Calu3 (cell line): ENCODE data around the gene ITPR2. TPM values are rescaled to one million over a fixed set of nuclear protein-coding genes. Genes with fewer than 3 reads are reported as not detected.

Experiments used
- BruUV-seq: library from RNA; stranded (reverse); fragments of 400-500 nt; replicated peaks from 2 replicates; lab custom pipeline; 2021; lab: Mats Ljungman, UMichigan
- CTCF ChIA-PET: fragments of 300-600 bp; sonication (Branson Sonifier 250); formaldehyde crosslinking; loops from one replicate; lab custom pipeline; 2022; ENCODE audit warnings: antibody characterized with exemption; lab: Charles Lee
- DNase-seq: peaks from one replicate; pipeline ENCODE4 v3.0.0; 2022
- H3K27ac Mint-ChIP-seq: one replicate; pipeline ENCODE4 v1.8.0; 2022; ENCODE audit warnings: mixed read lengths; ENCODE audit not compliant: unreplicated experiment
- H3K27me3 Mint-ChIP-seq: one replicate; pipeline ENCODE4 v1.8.0; 2022; ENCODE audit warnings: mixed read lengths; ENCODE audit not compliant: unreplicated experiment
- H3K36me3 Mint-ChIP-seq: one replicate; pipeline ENCODE4 v1.8.0; 2022; ENCODE audit warnings: mild to moderate bottlenecking, moderate library complexity, mixed read lengths; ENCODE audit not compliant: insufficient read depth, unreplicated experiment
- H3K4me1 Mint-ChIP-seq: one replicate; pipeline ENCODE4 v1.8.0; 2022; ENCODE audit warnings: mild to moderate bottlenecking, low read depth, mixed read lengths; ENCODE audit not compliant: unreplicated experiment
- H3K4me3 Mint-ChIP-seq: one replicate; pipeline ENCODE4 v1.8.0; 2022; ENCODE audit warnings: mild to moderate bottlenecking, low read depth, moderate library complexity, mixed read lengths; ENCODE audit not compliant: unreplicated experiment
- H3K9me3 Mint-ChIP-seq: one replicate; pipeline ENCODE4 v1.8.0; 2022; ENCODE audit warnings: low read depth, mixed read lengths; ENCODE audit not compliant: unreplicated experiment
- intact Hi-C: fragments of 100-400 bp; cut with micrococcal nuclease; formaldehyde crosslinking; loops from one replicate; pipeline ENCODE4 v1.10.0; 2022; ENCODE audit not compliant: unreplicated experiment
- total RNA-seq: library from RNA; stranded (reverse); gene quantifications from 2 replicates; pipeline ENCODE4 v1.2.3, GENCODE V29; 2022
- TF ChIP-seq, protein P1 (sequence below): fragments of 200-600 bp; IDR thresholded peaks from one replicate; pipeline ENCODE4 v1.8.0; 2022; ENCODE audit warnings: antibody characterized with exemption; ENCODE audit not compliant: unreplicated experiment

Gene ITPR2
- total RNA-seq, 1 experiment from 2014 or later, result 2.5 TPM

DNA sequence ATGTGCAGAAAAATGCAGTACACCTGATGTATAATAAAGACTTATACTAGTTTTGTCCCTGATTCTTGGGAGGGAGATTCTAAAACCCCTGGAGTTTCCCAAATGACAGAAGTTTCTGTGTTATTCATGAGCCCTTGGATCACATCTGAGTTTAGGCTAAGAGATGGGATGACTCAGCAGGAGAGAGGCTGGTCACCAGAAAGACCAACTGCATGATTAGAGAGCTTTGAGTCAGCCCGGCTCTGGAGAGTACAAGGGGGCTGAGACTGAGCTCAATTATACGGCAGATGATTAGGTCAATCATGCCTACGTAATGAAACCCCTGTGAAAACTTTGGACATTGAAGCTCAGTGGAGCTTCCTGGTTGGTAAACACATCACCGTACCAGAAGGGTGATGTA, 463.4 kb downstream of the ITPR2 start:
- H3K4me3 Mint-ChIP-seq, result no peak overlapping the region
- BruUV-seq, result no TSS peak
- H3K9me3 Mint-ChIP-seq, result no peaks in the 10 kb centered on the region
- CTCF ChIA-PET, result no interaction called here
- TF ChIP-seq, protein P1, sequence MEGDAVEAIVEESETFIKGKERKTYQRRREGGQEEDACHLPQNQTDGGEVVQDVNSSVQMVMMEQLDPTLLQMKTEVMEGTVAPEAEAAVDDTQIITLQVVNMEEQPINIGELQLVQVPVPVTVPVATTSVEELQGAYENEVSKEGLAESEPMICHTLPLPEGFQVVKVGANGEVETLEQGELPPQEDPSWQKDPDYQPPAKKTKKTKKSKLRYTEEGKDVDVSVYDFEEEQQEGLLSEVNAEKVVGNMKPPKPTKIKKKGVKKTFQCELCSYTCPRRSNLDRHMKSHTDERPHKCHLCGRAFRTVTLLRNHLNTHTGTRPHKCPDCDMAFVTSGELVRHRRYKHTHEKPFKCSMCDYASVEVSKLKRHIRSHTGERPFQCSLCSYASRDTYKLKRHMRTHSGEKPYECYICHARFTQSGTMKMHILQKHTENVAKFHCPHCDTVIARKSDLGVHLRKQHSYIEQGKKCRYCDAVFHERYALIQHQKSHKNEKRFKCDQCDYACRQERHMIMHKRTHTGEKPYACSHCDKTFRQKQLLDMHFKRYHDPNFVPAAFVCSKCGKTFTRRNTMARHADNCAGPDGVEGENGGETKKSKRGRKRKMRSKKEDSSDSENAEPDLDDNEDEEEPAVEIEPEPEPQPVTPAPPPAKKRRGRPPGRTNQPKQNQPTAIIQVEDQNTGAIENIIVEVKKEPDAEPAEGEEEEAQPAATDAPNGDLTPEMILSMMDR, result no peak
- intact Hi-C loops, result no loop called here
- H3K27ac Mint-ChIP-seq, result no peak overlapping the region
- H3K4me1 Mint-ChIP-seq, result no peaks in the 10 kb centered on the region
- DNase-seq, result no peak
- no peaks in the 10 kb centered on the region for H3K27me3 Mint-ChIP-seq
- H3K36me3 Mint-ChIP-seq, result no peaks in the 10 kb centered on the region

DNA sequence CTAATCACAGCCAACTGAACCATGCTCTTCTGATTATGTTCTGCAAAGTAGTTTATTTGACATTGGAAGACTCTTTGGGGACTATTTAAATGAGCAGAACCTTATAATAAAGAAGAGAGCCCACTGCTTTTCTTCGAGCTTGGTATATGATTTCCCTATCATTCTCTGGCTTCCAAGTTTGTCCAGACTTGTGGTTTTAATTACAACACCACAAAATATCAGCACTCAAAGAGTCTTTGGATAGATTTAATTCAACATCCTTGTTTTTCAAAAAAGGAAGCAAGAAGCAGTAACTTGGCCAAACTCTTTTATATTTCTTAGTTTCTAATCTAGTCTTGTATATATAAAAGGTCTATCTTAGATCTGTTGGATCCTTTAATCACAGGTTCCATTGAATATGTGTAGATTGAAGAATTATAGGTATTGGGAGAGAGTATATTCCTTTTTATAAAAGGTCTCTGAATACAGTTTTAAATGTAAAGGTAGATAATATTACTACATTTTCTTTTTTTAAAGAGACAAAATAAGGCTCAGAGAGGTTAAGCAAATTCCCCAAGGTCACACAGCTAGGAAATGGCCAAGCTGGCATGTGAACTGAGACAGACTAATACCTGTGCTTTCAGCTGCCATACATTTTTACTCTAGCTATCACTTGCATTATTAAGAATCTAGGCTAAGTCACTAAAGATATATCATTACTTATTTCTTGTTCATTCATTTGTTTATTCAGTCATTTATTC, 464.8 kb downstream of the ITPR2 start:
- CTCF ChIA-PET, result no interaction called here
- DNase-seq, result no peak
- BruUV-seq, result no TSS peak
- Mint-ChIP-seq H3K27ac (no peak overlapping the region), H3K9me3 (no peaks in the 10 kb centered on the region), H3K36me3 (no peaks in the 10 kb centered on the region), H3K4me1 (no peaks in the 10 kb centered on the region), H3K27me3 (no peaks in the 10 kb centered on the region), H3K4me3 (no peak overlapping the region)
- intact Hi-C loops, result no loop called here
- TF ChIP-seq, protein P1, result no peak

DNA sequence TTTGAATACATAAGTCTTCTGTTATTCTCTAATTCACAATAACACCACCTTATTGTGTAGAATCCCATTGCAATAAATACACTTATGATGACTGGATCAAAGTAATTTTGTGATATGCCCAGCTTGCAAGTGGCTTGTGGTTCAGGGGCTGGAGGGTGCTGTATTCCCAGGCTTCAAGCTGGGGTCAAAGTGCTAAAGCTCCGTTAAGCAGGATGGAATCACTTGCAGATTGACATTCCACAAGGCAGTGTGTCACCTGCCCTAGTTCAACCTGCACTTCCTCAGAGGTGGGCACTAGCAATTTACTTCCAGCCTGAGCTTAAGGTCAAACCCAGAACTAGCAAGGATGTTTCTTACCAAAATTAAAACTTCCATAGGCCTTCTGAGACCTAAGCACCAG, 471.0 kb downstream of the ITPR2 start:
- H3K9me3 Mint-ChIP-seq, result no peaks in the 10 kb centered on the region
- H3K4me1 Mint-ChIP-seq, result no peaks in the 10 kb centered on the region
- DNase-seq, result no peak
- TF ChIP-seq, protein P1, result no peak
- no peak overlapping the region for H3K4me3 Mint-ChIP-seq
- H3K36me3 Mint-ChIP-seq, result no peaks in the 10 kb centered on the region
- BruUV-seq, result no TSS peak
- intact Hi-C loops, result no loop called here
- no peaks in the 10 kb centered on the region for H3K27me3 Mint-ChIP-seq
- H3K27ac Mint-ChIP-seq, result no peak overlapping the region
- CTCF ChIA-PET, result interaction anchor here (0.6 kb wide), 1 partner anchor 52 kb away, joined by 4 read pairs; no protein-coding TSS in a partner anchor

DNA sequence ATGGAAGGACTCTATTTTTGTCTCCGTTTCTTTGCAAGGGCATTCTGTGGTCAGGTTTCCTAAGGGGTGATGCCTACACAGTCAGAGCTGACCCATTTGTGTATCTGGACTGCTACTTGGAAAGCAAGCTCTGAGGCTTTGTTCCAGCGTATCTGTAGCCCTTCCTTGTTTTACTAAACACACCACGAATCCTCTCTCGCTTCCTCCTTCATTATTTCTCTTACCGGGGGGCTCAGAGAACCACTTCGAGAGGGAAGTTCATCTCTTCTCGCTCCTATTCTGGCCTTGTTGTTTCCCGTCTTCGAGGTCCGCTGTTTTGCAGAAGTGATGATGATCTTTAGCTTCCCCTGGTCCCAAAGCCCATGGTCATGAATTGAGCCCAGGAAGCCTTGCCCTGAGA, 472.9 kb downstream of the ITPR2 start:
- no peaks in the 10 kb centered on the region for H3K4me1 Mint-ChIP-seq
- CTCF ChIA-PET, result no interaction called here
- no peaks in the 10 kb centered on the region for H3K27me3 Mint-ChIP-seq
- H3K27ac Mint-ChIP-seq, result no peak overlapping the region
- H3K36me3 Mint-ChIP-seq, result no peaks in the 10 kb centered on the region
- intact Hi-C loops, result no loop called here
- no peak for DNase-seq
- H3K4me3 Mint-ChIP-seq, result no peak overlapping the region
- TF ChIP-seq, protein P1, result no peak
- BruUV-seq, result no TSS peak
- H3K9me3 Mint-ChIP-seq, result no peaks in the 10 kb centered on the region
